Prostate gland (tissue), 2 donors: ENCODE data around the gene COL23A1. TPM values are rescaled to one million over a fixed set of nuclear protein-coding genes. Genes with fewer than 3 reads are reported as not detected.
A peak's percentile ranks its signal among the peaks of the same experiment; 100 is the strongest.

Experiments
- DNase-seq: peaks from one replicate; pipeline ENCODE4 v3.0.0-alpha.2; 2019; ENCODE audit warnings: low spot score
- H3K27ac ChIP-seq, 2 donors: fragments of 200-600 bp; sonication (generic); 2 replicates each; pipeline ENCODE4 v1.5.1; 2017 to 2019
- H3K27me3 ChIP-seq: fragments of 200-600 bp; sonication (generic); replicated peaks from 2 replicates; pipeline ENCODE4 v1.5.1; 2019; ENCODE audit not compliant: insufficient read depth
- H3K36me3 ChIP-seq, 2 donors: fragments of 200-600 bp; sonication (generic); 1 replicate in 1 of 2; 2 replicates in 1 of 2; pipeline versions ENCODE4 v1.5.1 to v1.8.1; 2017 to 2019
- H3K4me1 ChIP-seq: fragments of 200-600 bp; sonication (generic); replicated peaks from 2 replicates; pipeline ENCODE4 v1.5.1; 2019
- H3K4me3 ChIP-seq, 2 donors: fragments of 200-600 bp; sonication (generic); 2 replicates each; pipeline ENCODE4 v1.5.1; 2017 to 2019
- H3K9me3 ChIP-seq: fragments of 200-600 bp; sonication (generic); 2 replicates; pipeline ENCODE4 v1.5.1; 2017
- CTCF ChIP-seq, 4 experiments: fragments of 200-600 bp in 2 of 4; fragments of 450-650 bp in 2 of 4; sonication (generic) in 2 of 4; IDR thresholded peaks; 1 replicate in 3 of 4; 2 replicates in 1 of 4; pipeline ENCODE4 v1.5.1; 2016 to 2019; ENCODE audit warnings: antibody characterized with exemption in 4 of 4, mild to moderate bottlenecking in 2 of 4, moderate library complexity in 2 of 4
- POLR2A ChIP-seq: fragments of 450-650 bp; IDR thresholded peaks from one replicate; pipeline ENCODE4 v1.6.1; 2016; ENCODE audit warnings: antibody characterized with exemption, mild to moderate bottlenecking
- POLR2AphosphoS5 ChIP-seq: sonication (generic); formaldehyde crosslinking; IDR thresholded peaks from one replicate; pipeline ENCODE4 v1.6.1; 2017; ENCODE audit warnings: antibody characterized with exemption
- WGBS: methylation state at CpG from one replicate; pipeline ENCODE4 v1.1.5; 2018; 5-methylcytosine and 5-hydroxymethylcytosine counted together
- intact Hi-C: fragments of 100-400 bp; cut with DNase I; formaldehyde crosslinking; loops from one replicate; pipeline ENCODE4 v1.14.2; 2022
- total RNA-seq, 2 donors: library from RNA; depleted of rRNA; stranded (reverse); fragments of >200 nt; gene quantifications; one replicate each; pipeline ENCODE4 v1.1.0, GENCODE V29; 2016

COL23A1 gene
- total RNA-seq, 2 donors from 2014 or later: 2.7 to 6.1 TPM

DNA sequence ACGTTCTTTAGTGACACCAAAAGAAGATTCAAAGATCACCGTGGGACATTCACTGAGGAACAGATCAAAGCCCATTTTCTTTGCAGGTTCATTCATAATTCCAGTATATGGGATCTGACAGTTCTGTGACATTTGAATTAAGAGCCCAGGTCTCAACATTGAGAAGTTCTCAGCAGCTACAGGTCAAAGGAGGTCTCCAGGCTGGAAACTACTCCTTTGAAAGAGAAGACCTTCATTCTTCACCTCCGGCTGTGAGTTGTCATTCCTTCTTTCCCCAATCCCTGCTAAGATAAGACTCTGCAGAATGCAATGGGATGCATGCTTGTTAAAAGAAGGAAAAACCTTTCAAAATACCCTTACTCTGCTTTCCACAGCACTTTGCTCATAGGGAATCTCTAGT, 79.0 kb downstream of the COL23A1 start:
- Histone ChIP-seq H3K36me3 (no peaks in the 10 kb centered on the region), H3K9me3 (no peaks in the 10 kb centered on the region), H3K4me3 (no peak overlapping the region), H3K27me3 (no peaks in the 10 kb centered on the region), H3K27ac (no peak overlapping the region), H3K4me1 (no peaks in the 10 kb centered on the region)
- no peak for DNase-seq
- intact Hi-C loops: no loop called here
- no peak for TF ChIP-seq POLR2A
- TF ChIP-seq POLR2AphosphoS5: no peak
- no peak for TF ChIP-seq CTCF (IDR thresholded peaks at IDR 0.05)
- WGBS: 83% methylated on average over 3 of the region's 3 CpGs

GRCh38 chr5:178509491-178510057, 80.6 kb downstream of the COL23A1 start:
- WGBS: 82% methylated on average over 15 of the region's 15 CpGs
- Histone ChIP-seq H3K27ac (no peak overlapping the region), H3K4me1 (no peaks in the 10 kb centered on the region), H3K4me3 (no peak overlapping the region), H3K36me3 (no peaks in the 10 kb centered on the region), H3K27me3 (no peaks in the 10 kb centered on the region), H3K9me3 (no peaks in the 10 kb centered on the region)
- intact Hi-C loops: no loop called here
- DNase-seq: no peak
- TF ChIP-seq POLR2A (no peak), POLR2AphosphoS5 (no peak), CTCF (IDR thresholded peaks at IDR 0.05) (no peak)

DNA sequence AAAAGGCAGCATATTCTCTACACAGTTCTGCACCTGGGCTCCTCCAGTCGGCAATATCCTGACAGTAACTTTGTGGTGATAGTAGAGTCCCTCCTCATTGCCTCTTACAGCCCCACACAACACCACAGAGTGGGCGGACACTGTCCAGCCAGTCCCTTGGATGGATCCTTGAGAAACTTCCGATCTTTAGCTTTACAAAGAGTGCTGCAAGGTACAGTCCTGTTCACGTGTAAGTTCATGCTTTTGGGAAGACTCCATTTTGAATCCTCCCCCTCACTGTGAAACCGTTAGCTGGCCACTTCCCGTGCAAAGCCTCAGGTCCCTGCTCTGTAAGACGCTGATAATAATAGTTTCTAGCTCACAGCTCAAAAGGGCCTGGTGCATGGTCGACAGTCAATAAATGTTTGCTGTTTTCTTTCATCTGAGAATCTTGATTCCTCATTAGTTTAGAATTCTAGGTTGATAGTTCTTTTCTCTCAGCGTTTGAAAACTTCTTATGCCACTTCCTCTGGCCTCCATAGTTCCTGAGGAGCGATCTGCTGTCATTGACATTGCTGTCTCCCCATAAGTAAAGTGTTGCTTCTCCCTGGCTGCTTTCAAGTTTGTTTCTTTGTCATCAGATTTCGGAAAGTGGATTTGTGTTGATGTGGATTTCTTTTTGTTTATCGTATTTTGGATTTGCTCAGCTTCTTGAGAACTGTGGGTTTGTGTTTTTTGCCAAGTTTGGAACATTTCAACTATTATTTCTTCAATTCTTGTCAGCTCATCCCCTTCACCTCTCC, 82.9 kb downstream of the COL23A1 start:
- WGBS: 92% methylated on average over 12 of the region's 12 CpGs
- intact Hi-C loops: no loop called here
- no peak for DNase-seq
- Histone ChIP-seq H3K27me3 (no peaks in the 10 kb centered on the region), H3K4me1 (no peaks in the 10 kb centered on the region), H3K36me3 (no peaks in the 10 kb centered on the region), H3K9me3 (no peaks in the 10 kb centered on the region), H3K27ac (no peak overlapping the region), H3K4me3 (no peak overlapping the region)
- TF ChIP-seq POLR2A (no peak), POLR2AphosphoS5 (no peak), CTCF (IDR thresholded peaks at IDR 0.05) (no peak)

- peak; percentile 20 for DNase-seq
- Histone ChIP-seq H3K4me1 (no peaks in the 10 kb centered on the region), H3K9me3 (no peaks in the 10 kb centered on the region), H3K27me3 (no peaks in the 10 kb centered on the region), H3K36me3 (no peaks in the 10 kb centered on the region), H3K4me3 (no peak overlapping the region), H3K27ac (peak overlapping the region in 1 of 2 donors; percentile 53)
- intact Hi-C loops: no loop called here
- TF ChIP-seq POLR2A: no peak
- TF ChIP-seq POLR2AphosphoS5: no peak
- TF ChIP-seq CTCF (IDR thresholded peaks at IDR 0.05): no peak
- WGBS: 47% methylated on average over 13 of the region's 13 CpGs
Observed at GRCh38 chr5:178505639-178506407, 84.4 kb downstream of the COL23A1 start.
